NCI-H128 (cell line): ENCODE measurements around the gene HDAC5.
"Not testable (repeated sequence)": the region's sequence is repeated elsewhere in the genome, so short reads cannot be mapped to it uniquely, and the experiment has no call there.

Source experiments
- DNase-seq: peaks from one replicate; lab custom pipeline; 2025; ENCODE audit not compliant: unreplicated experiment; lab: John Stamatoyannopoulos, UW

The HDAC5 gene

GRCh38 chr17:44071198-44071520 lies 52.3 kb downstream of the HDAC5 start:
- DNase-seq: no peak

GRCh38 chr17:44070455-44071197 lies 52.8 kb downstream of the HDAC5 start, which contains the start of gene G6PC3:
Gene G6PC3 (plus strand): TSS chr17:44070735. CDS start chr17:44070966, 231 bp downstream.
- DNase-seq: peak; percentile 74

- DNase-seq: no peak
Observed at GRCh38 chr17:44069974-44070454, 53.4 kb downstream of the HDAC5 start.

GRCh38 chr17:44067545-44067940 lies 55.9 kb downstream of the HDAC5 start:
- DNase-seq: no peak

- peak; percentile 37 for DNase-seq
Observed at GRCh38 chr17:44066204-44066930, 57.1 kb downstream of the HDAC5 start, which contains the start of gene LSM12. Gene LSM12 (minus strand): TSS chr17:44066671. CDS start chr17:44066587, 84 bp downstream.

GRCh38 chr17:44065668-44066203 lies 57.7 kb downstream of the HDAC5 start:
- DNase-seq: no peak

- DNase-seq: no peak
Observed at GRCh38 chr17:44063704-44064639, 59.5 kb downstream of the HDAC5 start.

- DNase-seq: no peak
Observed at GRCh38 chr17:44062871-44063270, 60.6 kb downstream of the HDAC5 start.

GRCh38 chr17:44061446-44061845 lies 62.0 kb downstream of the HDAC5 start:
- no peak for DNase-seq

GRCh38 chr17:44059101-44059892 lies 64.1 kb downstream of the HDAC5 start:
- no peak for DNase-seq

- no peak for DNase-seq
Observed at GRCh38 chr17:44053125-44053872, 70.1 kb downstream of the HDAC5 start.

GRCh38 chr17:44049294-44050060 lies 74.0 kb downstream of the HDAC5 start:
- no peak for DNase-seq

- not testable (repeated sequence) for DNase-seq
Observed at GRCh38 chr17:44046893-44047292, 76.5 kb downstream of the HDAC5 start.

- no peak for DNase-seq
Observed at GRCh38 chr17:44045486-44045885, 78.0 kb downstream of the HDAC5 start.

GRCh38 chr17:44044071-44044470 lies 79.4 kb downstream of the HDAC5 start:
- no peak for DNase-seq

- DNase-seq: no peak
Observed at GRCh38 chr17:44043272-44043696, 80.2 kb downstream of the HDAC5 start.

- no peak for DNase-seq
Observed at GRCh38 chr17:44039829-44040635, 83.4 kb downstream of the HDAC5 start.

GRCh38 chr17:44038604-44039011 lies 84.8 kb downstream of the HDAC5 start:
- DNase-seq: no peak
